Measurements from ENCODE around the gene RAP1B.

GRCh38 chr12:68627673-68628319 lies 17.1 kb downstream of the RAP1B start:
- TF ChIP-seq CTCF (IDR thresholded peaks at IDR 0.05; ENCODE audit: low read length): no peak
- no peak for TF ChIP-seq EZH2 (optimal IDR thresholded peaks at IDR 0.05; ENCODE audit: low read depth, low read length)
- no peak for TF ChIP-seq EZH2phosphoT487 (IDR thresholded peaks at IDR 0.05; ENCODE audit: low read length)

All from MM.1S (cell line).